GM21825 (cell line): ENCODE data around the gene VSIG10L.

Source experiments
- ATAC-seq: cut with Tn5 transposase; IDR thresholded peaks from one replicate; pipeline ENCODE4 v1.9.1; 2021; ENCODE audit warnings: mild to moderate bottlenecking, moderate library complexity; ENCODE audit not compliant: unreplicated experiment

Gene VSIG10L

GRCh38 chr19:51339313-51339686 lies 2.6 kb downstream of the VSIG10L start:
- ATAC-seq = no peak

GRCh38 chr19:51338563-51339312 lies 3.2 kb downstream of the VSIG10L start:
- ATAC-seq = peak; percentile 45

GRCh38 chr19:51337861-51338562 lies 3.9 kb downstream of the VSIG10L start:
- ATAC-seq = no peak

- no peak for ATAC-seq
These were observed 4.6 kb downstream of the VSIG10L start for GRCh38 chr19:51337141-51337860.

- no peak for ATAC-seq
These were observed 8.0 kb downstream of the VSIG10L start for GRCh38 chr19:51333836-51334460.

- ATAC-seq = no peak
These were observed 10.2 kb downstream of the VSIG10L start for GRCh38 chr19:51331716-51332115.

GRCh38 chr19:51331193-51331592 lies 10.7 kb downstream of the VSIG10L start:
- ATAC-seq = no peak

GRCh38 chr19:51330366-51330765 lies 11.6 kb downstream of the VSIG10L start:
- ATAC-seq = no peak

GRCh38 chr19:51329411-51329810 lies 12.5 kb downstream of the VSIG10L start:
- no peak for ATAC-seq

GRCh38 chr19:51327066-51328001 lies 14.6 kb downstream of the VSIG10L start:
- ATAC-seq = no peak

- no peak for ATAC-seq
These were observed 15.5 kb downstream of the VSIG10L start for GRCh38 chr19:51326216-51327065.

- ATAC-seq = no peak
These were observed 16.6 kb downstream of the VSIG10L start for GRCh38 chr19:51325161-51325976.

- no peak for ATAC-seq
These were observed 17.8 kb downstream of the VSIG10L start for GRCh38 chr19:51324167-51324481.

- ATAC-seq = no peak
These were observed 18.3 kb downstream of the VSIG10L start for GRCh38 chr19:51323481-51324166.

- no peak for ATAC-seq
These were observed 20.1 kb downstream of the VSIG10L start for GRCh38 chr19:51321799-51322198.

GRCh38 chr19:51320280-51320657 lies 21.7 kb downstream of the VSIG10L start:
- ATAC-seq = no peak

GRCh38 chr19:51319649-51320279 lies 22.2 kb downstream of the VSIG10L start:
- ATAC-seq = no peak
